HEK293 (cell line): ENCODE data around the gene CEND1.

Experiments
- CTCF ChIA-PET: fragments of 350-600 bp; formaldehyde crosslinking; extraction: SDS; loops from one replicate; lab custom pipeline; 2021; ENCODE audit warnings: antibody characterized with exemption; lab: Yijun Ruan, JAX
- POLR2A ChIA-PET: fragments of 300-600 bp; formaldehyde crosslinking; extraction: SDS; loops from one replicate; lab custom pipeline; 2020; ENCODE audit warnings: antibody characterized with exemption, inconsistent platforms; lab: Yijun Ruan, JAX
- H3K27ac ChIP-seq: fragments of 200-500 bp; sonication (Bioruptor generic); 2 replicates; pipeline ENCODE4 v1.5.1; 2014; ENCODE audit warnings: low read depth, low read length, control low read depth, inconsistent platforms; ENCODE audit errors: extremely low read depth
- H3K36me3 ChIP-seq, 2 experiments: fragments of 200-500 bp in 1 of 2; sonication (Bioruptor generic) in 1 of 2; 1 replicate in 1 of 2; 2 replicates in 1 of 2; pipeline ENCODE4 v1.5.1; 2014 to 2017; ENCODE audit warnings: inconsistent platforms in 2 of 2, low read length in 2 of 2; ENCODE audit not compliant: control insufficient read depth in 2 of 2, insufficient read depth in 1 of 2
- H3K4me1 ChIP-seq: fragments of 200-500 bp; sonication (Bioruptor generic); 2 replicates; pipeline ENCODE4 v1.5.1; 2014; ENCODE audit warnings: mild to moderate bottlenecking, low read length, inconsistent platforms; ENCODE audit not compliant: control insufficient read depth, insufficient read depth
- H3K4me3 ChIP-seq: 2 replicates; pipeline ENCODE4 v1.5.1; 2011; ENCODE audit warnings: low read depth, mild to moderate bottlenecking, control low read depth, low read length, moderate library complexity
- H3K9me3 ChIP-seq: fragments of 200-500 bp; sonication (Bioruptor generic); 2 replicates; pipeline ENCODE4 v1.5.1; 2014; ENCODE audit warnings: low read depth, low read length, inconsistent platforms; ENCODE audit not compliant: control insufficient read depth, insufficient read depth
- WT1 ChIP-seq: fragments of 450-650 bp; formaldehyde crosslinking; IDR thresholded peaks from 2 replicates; pipeline ENCODE4 v1.5.1; 2016; ENCODE audit warnings: missing biosample characterization, missing genetic modification characterization
- ZNF112 ChIP-seq: fragments of 450-650 bp; formaldehyde crosslinking; IDR thresholded peaks from 2 replicates; pipeline ENCODE4 v1.5.0; 2017; ENCODE audit warnings: missing biosample characterization, missing genetic modification characterization
- ZNF16 ChIP-seq: fragments of 450-650 bp; formaldehyde crosslinking; IDR thresholded peaks from 2 replicates; pipeline ENCODE4 v1.5.1; 2016; ENCODE audit warnings: low read depth, missing biosample characterization, missing genetic modification characterization
- ZNF2 ChIP-seq: fragments of 450-650 bp; formaldehyde crosslinking; IDR thresholded peaks from 2 replicates; pipeline ENCODE4 v1.5.1; 2016; ENCODE audit warnings: missing biosample characterization, missing genetic modification characterization
- ZNF223 ChIP-seq: fragments of 450-650 bp; formaldehyde crosslinking; IDR thresholded peaks from 2 replicates; pipeline ENCODE4 v1.5.1; 2016; ENCODE audit warnings: missing biosample characterization, missing genetic modification characterization
- ZNF292 ChIP-seq: fragments of 450-650 bp; formaldehyde crosslinking; IDR thresholded peaks from 2 replicates; pipeline ENCODE4 v1.5.1; 2016; ENCODE audit warnings: low read depth, missing biosample characterization, missing genetic modification characterization, borderline replicate concordance
- ZNF311 ChIP-seq: fragments of 450-650 bp; formaldehyde crosslinking; IDR thresholded peaks from 2 replicates; pipeline ENCODE4 v1.5.1; 2017; ENCODE audit warnings: missing biosample characterization, missing genetic modification characterization, borderline replicate concordance
- ZNF335 ChIP-seq: fragments of 450-650 bp; formaldehyde crosslinking; conservative IDR thresholded peaks from 2 replicates; pipeline ENCODE4 v1.5.1; 2016; ENCODE audit warnings: missing biosample characterization, missing genetic modification characterization
- ZNF341 ChIP-seq: fragments of 450-650 bp; formaldehyde crosslinking; IDR thresholded peaks from 2 replicates; pipeline ENCODE4; 2016; ENCODE audit warnings: low read depth, missing biosample characterization, missing genetic modification characterization
- ZNF677 ChIP-seq: fragments of 450-650 bp; IDR thresholded peaks from 2 replicates; pipeline ENCODE4 v1.5.0; 2018; ENCODE audit warnings: missing biosample characterization, mild to moderate bottlenecking, missing genetic modification characterization, moderate library complexity
- TF ChIP-seq, protein P1 (sequence below): fragments of 450-650 bp; formaldehyde crosslinking; IDR thresholded peaks from 2 replicates; pipeline ENCODE4 v1.5.1; 2016; ENCODE audit warnings: missing biosample characterization, missing genetic modification characterization
- TF ChIP-seq, protein P2 (sequence below): fragments of 450-650 bp; formaldehyde crosslinking; IDR thresholded peaks from 2 replicates; pipeline ENCODE4 v1.5.1; 2016; ENCODE audit warnings: missing biosample characterization, missing genetic modification characterization
- TF ChIP-seq, protein P3 (sequence below): fragments of 450-650 bp; formaldehyde crosslinking; conservative IDR thresholded peaks from 2 replicates; pipeline ENCODE4 v1.5.1; 2016; ENCODE audit warnings: low read depth, missing biosample characterization, missing genetic modification characterization
- TF ChIP-seq, protein P4 (sequence below): fragments of 450-650 bp; formaldehyde crosslinking; IDR thresholded peaks from 2 replicates; pipeline ENCODE4 v1.5.0; 2017; ENCODE audit warnings: missing biosample characterization, missing genetic modification characterization, borderline replicate concordance

The CEND1 gene

DNA sequence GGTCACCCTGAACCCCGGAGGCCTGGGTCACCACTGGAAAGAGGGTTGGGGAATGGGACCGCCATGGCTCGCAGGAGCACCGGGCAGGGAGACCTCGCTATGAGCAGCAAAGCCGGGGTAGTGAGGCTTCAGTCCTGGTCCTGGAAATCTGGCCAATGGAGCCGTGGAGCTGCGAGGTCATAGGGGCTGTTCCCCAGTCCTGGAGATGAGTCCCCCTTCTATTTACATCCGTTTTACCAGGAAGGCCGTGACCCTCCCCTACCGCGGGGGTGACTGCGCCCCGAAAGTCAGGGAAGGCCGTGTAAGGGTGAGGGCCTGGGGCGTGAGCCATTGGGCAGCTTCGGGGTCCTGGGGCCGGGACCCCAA is 14.7 kb upstream of the CEND1 start:
- TF ChIP-seq, protein P1, sequence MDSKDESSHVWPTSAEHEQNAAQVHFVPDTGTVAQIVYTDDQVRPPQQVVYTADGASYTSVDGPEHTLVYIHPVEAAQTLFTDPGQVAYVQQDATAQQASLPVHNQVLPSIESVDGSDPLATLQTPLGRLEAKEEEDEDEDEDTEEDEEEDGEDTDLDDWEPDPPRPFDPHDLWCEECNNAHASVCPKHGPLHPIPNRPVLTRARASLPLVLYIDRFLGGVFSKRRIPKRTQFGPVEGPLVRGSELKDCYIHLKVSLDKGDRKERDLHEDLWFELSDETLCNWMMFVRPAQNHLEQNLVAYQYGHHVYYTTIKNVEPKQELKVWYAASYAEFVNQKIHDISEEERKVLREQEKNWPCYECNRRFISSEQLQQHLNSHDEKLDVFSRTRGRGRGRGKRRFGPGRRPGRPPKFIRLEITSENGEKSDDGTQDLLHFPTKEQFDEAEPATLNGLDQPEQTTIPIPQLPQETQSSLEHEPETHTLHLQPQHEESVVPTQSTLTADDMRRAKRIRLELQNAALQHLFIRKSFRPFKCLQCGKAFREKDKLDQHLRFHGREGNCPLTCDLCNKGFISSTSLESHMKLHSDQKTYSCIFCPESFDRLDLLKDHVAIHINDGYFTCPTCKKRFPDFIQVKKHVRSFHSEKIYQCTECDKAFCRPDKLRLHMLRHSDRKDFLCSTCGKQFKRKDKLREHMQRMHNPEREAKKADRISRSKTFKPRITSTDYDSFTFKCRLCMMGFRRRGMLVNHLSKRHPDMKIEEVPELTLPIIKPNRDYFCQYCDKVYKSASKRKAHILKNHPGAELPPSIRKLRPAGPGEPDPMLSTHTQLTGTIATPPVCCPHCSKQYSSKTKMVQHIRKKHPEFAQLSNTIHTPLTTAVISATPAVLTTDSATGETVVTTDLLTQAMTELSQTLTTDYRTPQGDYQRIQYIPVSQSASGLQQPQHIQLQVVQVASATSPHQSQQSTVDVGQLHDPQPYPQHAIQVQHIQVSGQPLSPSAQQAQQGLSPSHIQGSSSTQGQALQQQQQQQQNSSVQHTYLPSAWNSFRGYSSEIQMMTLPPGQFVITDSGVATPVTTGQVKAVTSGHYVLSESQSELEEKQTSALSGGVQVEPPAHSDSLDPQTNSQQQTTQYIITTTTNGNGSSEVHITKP, result no peak
- TF ChIP-seq, protein P2, sequence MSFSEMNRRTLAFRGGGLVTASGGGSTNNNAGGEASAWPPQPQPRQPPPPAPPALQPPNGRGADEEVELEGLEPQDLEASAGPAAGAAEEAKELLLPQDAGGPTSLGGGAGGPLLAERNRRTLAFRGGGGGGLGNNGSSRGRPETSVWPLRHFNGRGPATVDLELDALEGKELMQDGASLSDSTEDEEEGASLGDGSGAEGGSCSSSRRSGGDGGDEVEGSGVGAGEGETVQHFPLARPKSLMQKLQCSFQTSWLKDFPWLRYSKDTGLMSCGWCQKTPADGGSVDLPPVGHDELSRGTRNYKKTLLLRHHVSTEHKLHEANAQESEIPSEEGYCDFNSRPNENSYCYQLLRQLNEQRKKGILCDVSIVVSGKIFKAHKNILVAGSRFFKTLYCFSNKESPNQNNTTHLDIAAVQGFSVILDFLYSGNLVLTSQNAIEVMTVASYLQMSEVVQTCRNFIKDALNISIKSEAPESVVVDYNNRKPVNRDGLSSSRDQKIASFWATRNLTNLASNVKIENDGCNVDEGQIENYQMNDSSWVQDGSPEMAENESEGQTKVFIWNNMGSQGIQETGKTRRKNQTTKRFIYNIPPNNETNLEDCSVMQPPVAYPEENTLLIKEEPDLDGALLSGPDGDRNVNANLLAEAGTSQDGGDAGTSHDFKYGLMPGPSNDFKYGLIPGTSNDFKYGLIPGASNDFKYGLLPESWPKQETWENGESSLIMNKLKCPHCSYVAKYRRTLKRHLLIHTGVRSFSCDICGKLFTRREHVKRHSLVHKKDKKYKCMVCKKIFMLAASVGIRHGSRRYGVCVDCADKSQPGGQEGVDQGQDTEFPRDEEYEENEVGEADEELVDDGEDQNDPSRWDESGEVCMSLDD (tag by site-specific recombination), result peak; percentile 66
- TF ChIP-seq ZNF2 (tag by site-specific recombination) (no peak), ZNF112 (no peak), ZNF341 (tag by site-specific recombination) (peak; percentile 48), ZNF677 (tag by site-specific recombination) (no peak), ZNF311 (tag by site-specific recombination) (no peak), ZNF16 (tag by site-specific recombination) (no peak), WT1 (no peak), ZNF292 (no peak), ZNF335 (tag by site-specific recombination) (0 out of 2 replicates have a peak, but pooled peaks have one; percentile 1), ZNF223 (tag by site-specific recombination) (peak; percentile 33; the same call in 1 of the 2 replicates)
- TF ChIP-seq, protein P3, sequence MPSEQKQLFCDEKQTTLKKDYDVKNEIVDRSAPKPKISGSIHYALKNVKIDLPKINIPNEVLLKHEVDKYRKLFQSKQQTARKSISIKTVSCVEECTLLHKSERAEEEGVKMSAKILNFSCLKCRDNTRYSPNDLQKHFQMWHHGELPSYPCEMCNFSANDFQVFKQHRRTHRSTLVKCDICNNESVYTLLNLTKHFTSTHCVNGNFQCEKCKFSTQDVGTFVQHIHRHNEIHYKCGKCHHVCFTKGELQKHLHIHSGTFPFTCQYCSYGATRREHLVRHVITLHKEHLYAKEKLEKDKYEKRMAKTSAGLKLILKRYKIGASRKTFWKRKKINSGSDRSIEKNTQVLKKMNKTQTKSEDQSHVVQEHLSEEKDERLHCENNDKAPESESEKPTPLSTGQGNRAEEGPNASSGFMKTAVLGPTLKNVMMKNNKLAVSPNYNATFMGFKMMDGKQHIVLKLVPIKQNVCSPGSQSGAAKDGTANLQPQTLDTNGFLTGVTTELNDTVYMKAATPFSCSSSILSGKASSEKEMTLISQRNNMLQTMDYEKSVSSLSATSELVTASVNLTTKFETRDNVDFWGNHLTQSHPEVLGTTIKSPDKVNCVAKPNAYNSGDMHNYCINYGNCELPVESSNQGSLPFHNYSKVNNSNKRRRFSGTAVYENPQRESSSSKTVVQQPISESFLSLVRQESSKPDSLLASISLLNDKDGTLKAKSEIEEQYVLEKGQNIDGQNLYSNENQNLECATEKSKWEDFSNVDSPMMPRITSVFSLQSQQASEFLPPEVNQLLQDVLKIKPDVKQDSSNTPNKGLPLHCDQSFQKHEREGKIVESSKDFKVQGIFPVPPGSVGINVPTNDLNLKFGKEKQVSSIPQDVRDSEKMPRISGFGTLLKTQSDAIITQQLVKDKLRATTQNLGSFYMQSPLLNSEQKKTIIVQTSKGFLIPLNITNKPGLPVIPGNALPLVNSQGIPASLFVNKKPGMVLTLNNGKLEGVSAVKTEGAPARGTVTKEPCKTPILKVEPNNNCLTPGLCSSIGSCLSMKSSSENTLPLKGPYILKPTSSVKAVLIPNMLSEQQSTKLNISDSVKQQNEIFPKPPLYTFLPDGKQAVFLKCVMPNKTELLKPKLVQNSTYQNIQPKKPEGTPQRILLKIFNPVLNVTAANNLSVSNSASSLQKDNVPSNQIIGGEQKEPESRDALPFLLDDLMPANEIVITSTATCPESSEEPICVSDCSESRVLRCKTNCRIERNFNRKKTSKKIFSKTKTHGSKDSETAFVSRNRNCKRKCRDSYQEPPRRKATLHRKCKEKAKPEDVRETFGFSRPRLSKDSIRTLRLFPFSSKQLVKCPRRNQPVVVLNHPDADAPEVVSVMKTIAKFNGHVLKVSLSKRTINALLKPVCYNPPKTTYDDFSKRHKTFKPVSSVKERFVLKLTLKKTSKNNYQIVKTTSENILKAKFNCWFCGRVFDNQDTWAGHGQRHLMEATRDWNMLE, result no peak
- TF ChIP-seq, protein P4, sequence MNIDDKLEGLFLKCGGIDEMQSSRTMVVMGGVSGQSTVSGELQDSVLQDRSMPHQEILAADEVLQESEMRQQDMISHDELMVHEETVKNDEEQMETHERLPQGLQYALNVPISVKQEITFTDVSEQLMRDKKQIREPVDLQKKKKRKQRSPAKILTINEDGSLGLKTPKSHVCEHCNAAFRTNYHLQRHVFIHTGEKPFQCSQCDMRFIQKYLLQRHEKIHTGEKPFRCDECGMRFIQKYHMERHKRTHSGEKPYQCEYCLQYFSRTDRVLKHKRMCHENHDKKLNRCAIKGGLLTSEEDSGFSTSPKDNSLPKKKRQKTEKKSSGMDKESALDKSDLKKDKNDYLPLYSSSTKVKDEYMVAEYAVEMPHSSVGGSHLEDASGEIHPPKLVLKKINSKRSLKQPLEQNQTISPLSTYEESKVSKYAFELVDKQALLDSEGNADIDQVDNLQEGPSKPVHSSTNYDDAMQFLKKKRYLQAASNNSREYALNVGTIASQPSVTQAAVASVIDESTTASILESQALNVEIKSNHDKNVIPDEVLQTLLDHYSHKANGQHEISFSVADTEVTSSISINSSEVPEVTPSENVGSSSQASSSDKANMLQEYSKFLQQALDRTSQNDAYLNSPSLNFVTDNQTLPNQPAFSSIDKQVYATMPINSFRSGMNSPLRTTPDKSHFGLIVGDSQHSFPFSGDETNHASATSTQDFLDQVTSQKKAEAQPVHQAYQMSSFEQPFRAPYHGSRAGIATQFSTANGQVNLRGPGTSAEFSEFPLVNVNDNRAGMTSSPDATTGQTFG (tag by site-specific recombination), result no peak
- Histone ChIP-seq H3K4me1 (no peaks in the 10 kb centered on the region), H3K36me3 (peaks cover 0 to 46% of the 10 kb centered on the region in 2 experiments; a peak in 1 of 3 replicates), H3K4me3 (peak overlapping the region; percentile 60), H3K9me3 (no peaks in the 10 kb centered on the region), H3K27ac (peak overlapping the region; percentile 81)
- POLR2A ChIA-PET, result interaction anchor here (1.0 to 5.2 kb wide), 2 partner anchors 13 to 236 kb away, joined by 3 to 42 read pairs; partner anchors contain the start of gene PNPLA2
- CTCF ChIA-PET, result interaction anchor here (1.0 to 1.1 kb wide), 2 partner anchors 15 to 34 kb away, joined by 3 read pairs; no protein-coding TSS in a partner anchor
